Right atrium auricular region (tissue), 2 donors: ENCODE results near the gene RAB9A. TPM values are rescaled to one million over a fixed set of nuclear protein-coding genes. Genes with fewer than 3 reads are reported as not detected.
"Not testable (repeated sequence)": the region's sequence is repeated elsewhere in the genome, so short reads cannot be mapped to it uniquely, and the experiment has no call there.

Experiments used
- DNase-seq: peaks from one replicate; pipeline ENCODE4 v3.0.0-alpha.2; 2019; ENCODE audit warnings: low spot score
- H3K27ac ChIP-seq, 2 donors: fragments of 200-600 bp; sonication (generic); 1 replicate in 1 of 2; 2 replicates in 1 of 2; pipeline ENCODE4 v1.5.1; 2016 to 2019
- H3K27me3 ChIP-seq, 2 donors: fragments of 200-600 bp; sonication (generic); one replicate each; pipeline versions ENCODE4 v1.5.1 to v1.6.0; 2017 to 2019
- H3K36me3 ChIP-seq: fragments of 200-600 bp; sonication (generic); one replicate; pipeline ENCODE4 v1.5.1; 2016
- H3K4me1 ChIP-seq, 2 donors: fragments of 200-600 bp; sonication (generic); one replicate each; pipeline versions ENCODE4 v1.5.1 to v1.6.0; 2017 to 2019
- H3K4me3 ChIP-seq, 2 donors: fragments of 200-600 bp; sonication (generic); 1 replicate in 1 of 2; 2 replicates in 1 of 2; pipeline ENCODE4 v1.5.1; 2017 to 2019; ENCODE audit warnings: mild to moderate bottlenecking in 1 of 2, moderate library complexity in 1 of 2
- H3K9me3 ChIP-seq, 2 donors: fragments of 200-600 bp; sonication (generic); one replicate each; pipeline ENCODE4 v1.5.1; 2019
- total RNA-seq, 2 donors: library from RNA; depleted of rRNA; stranded (reverse); fragments of >200 nt; gene quantifications; one replicate each; pipeline ENCODE4 v1.1.0, GENCODE V29; 2016
- TF ChIP-seq, protein P1 (sequence below), 2 donors: fragments of 200-600 bp; sonication (generic); IDR thresholded peaks; one replicate each; pipeline ENCODE4 v1.5.1; 2019; ENCODE audit warnings: antibody characterized with exemption in 2 of 2

The RAB9A gene
- total RNA-seq, 2 donors from 2014 or later: 25.6 to 26.1 TPM

DNA sequence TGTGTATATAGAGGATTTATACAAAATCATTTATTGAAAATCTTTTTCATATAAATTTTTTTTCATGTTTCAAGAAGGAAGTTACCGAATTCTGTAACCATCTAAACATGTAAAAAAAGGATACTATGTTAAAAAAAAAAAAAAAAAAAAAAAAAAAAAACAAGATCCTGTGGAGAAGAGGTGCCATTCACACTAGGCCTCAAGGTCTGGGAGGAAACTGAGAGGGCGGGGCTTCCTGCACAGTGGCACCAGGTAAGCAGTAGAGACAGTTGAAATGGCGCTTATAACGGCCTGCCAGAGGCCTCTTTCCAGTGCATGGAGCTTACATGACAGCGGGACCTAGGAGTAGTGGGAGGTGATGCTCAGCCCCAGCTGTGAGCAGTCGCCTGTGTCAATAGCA is 28.0 kb downstream of the RAB9A start:
- TF ChIP-seq, protein P1, sequence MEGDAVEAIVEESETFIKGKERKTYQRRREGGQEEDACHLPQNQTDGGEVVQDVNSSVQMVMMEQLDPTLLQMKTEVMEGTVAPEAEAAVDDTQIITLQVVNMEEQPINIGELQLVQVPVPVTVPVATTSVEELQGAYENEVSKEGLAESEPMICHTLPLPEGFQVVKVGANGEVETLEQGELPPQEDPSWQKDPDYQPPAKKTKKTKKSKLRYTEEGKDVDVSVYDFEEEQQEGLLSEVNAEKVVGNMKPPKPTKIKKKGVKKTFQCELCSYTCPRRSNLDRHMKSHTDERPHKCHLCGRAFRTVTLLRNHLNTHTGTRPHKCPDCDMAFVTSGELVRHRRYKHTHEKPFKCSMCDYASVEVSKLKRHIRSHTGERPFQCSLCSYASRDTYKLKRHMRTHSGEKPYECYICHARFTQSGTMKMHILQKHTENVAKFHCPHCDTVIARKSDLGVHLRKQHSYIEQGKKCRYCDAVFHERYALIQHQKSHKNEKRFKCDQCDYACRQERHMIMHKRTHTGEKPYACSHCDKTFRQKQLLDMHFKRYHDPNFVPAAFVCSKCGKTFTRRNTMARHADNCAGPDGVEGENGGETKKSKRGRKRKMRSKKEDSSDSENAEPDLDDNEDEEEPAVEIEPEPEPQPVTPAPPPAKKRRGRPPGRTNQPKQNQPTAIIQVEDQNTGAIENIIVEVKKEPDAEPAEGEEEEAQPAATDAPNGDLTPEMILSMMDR (IDR thresholded peaks at IDR 0.05): no peak
- Histone ChIP-seq H3K4me3 (no peak overlapping the region), H3K27ac (no peak overlapping the region), H3K36me3 (peaks cover 36% of the 10 kb centered on the region), H3K9me3 (no peaks in the 10 kb centered on the region), H3K27me3 (no peaks in the 10 kb centered on the region), H3K4me1 (peaks cover 0 to 13% of the 10 kb centered on the region in 2 donors)
- DNase-seq: no peak

DNA sequence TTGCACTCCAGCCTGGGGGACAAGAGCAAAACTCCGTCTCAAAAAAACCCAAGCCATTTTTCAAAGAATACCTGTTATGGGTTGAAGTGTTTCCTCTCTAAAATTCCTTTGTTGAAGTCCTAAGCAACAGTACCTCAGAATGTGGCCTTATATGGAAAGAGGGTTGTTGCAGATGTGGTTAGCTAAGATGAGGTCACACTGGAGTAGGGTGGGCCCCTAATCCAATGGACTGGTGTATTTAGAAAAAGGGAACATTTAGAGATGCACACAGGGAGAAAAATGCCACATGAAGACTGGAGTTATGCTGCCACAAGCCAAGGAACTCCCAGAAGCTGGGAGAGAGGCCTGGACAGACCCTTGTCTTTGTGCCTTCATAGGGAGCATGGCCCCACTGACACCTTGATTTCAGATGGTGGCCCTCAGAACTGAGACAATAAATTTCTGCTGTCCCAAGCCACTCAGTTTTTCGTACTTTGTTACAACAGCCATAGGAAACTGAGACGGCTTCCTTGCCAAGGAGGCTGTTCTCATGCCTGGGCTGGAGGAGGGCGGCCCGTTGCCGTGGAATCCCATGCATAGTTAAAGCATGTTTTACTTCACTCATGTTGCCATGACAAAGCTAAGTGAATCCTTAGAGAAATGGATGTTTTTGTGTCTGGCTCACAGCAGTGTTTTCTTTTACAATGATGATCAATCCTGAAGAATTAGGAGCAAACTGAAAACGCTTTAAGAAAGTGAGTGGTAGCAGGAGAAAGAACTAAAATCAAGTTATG is 29.0 kb downstream of the RAB9A start:
- TF ChIP-seq, protein P1 (IDR thresholded peaks at IDR 0.05): no peak
- no peak for DNase-seq

DNA sequence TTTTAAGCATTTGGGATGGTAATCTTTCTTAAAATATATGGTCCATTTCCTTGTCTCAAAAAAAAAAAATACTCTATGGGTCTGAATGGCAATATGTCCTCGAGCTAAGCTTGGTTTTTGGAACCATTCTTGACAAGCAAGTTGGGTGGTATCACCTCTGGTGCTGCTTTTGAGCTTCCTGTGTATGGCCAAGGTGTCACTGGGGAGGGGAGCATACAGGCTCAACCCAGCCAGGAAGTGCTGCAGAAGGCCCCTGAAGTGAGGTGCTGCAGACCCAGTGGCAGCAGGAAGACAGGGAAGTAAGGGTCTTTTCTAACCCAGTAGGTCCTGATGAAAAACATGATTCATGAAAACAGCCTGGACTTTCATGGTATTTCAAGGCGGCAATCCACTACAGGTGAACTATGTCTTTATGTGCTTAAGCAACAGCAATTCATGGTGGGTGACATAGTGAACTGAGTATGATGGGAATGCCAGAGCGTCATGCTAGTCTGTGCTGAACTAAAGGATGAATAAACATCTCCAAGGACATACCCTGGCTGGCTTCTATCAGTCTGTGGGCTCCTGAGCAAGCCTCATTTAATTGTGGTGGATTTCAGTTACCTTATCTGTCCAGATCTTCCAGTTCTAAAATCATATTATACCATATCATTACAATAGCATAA is 30.4 kb downstream of the RAB9A start:
- Histone ChIP-seq H3K27me3 (no peaks in the 10 kb centered on the region), H3K27ac (no peak overlapping the region), H3K4me3 (no peak overlapping the region), H3K4me1 (peaks cover 0 to 13% of the 10 kb centered on the region in 2 donors), H3K36me3 (peaks cover 28% of the 10 kb centered on the region), H3K9me3 (no peaks in the 10 kb centered on the region)
- DNase-seq: no peak
- TF ChIP-seq, protein P1 (IDR thresholded peaks at IDR 0.05): no peak

More for the DNA sequence above, 29.0 kb downstream of the RAB9A start:
- H3K9me3 ChIP-seq: no peaks in the 10 kb centered on the region
- H3K27me3 ChIP-seq: no peaks in the 10 kb centered on the region
- H3K36me3 ChIP-seq: peaks cover 28% of the 10 kb centered on the region
- H3K4me1 ChIP-seq: peaks cover 0 to 13% of the 10 kb centered on the region in 2 donors
- H3K27ac ChIP-seq: peak overlapping the region in 1 of 2 donors; percentile 42
- no peak overlapping the region for H3K4me3 ChIP-seq

DNA sequence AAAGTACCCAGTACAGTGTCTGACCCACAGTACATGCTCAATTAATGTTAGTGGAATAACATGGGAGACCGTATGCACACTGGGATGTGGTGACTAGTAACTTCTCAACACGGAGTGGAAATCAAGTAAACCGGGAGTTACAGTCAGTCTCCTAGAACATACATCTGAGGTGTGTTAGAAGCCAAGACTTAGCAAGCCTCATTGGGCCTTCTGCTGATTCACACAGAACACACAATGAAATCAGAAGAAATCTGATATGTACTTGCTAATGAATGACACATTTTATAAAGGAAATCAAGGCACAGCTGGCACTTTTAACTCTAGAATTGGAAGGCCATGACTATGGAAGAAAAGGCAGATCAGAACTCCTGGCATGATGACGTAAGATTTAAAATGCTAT is 32.4 kb downstream of the RAB9A start:
- TF ChIP-seq, protein P1 (IDR thresholded peaks at IDR 0.05): no peak
- DNase-seq: no peak
- no peaks in the 10 kb centered on the region for H3K9me3 ChIP-seq
- H3K36me3 ChIP-seq: peaks cover 19% of the 10 kb centered on the region
- H3K27ac ChIP-seq: no peak overlapping the region
- H3K27me3 ChIP-seq: no peaks in the 10 kb centered on the region
- H3K4me1 ChIP-seq: peaks cover 0 to 13% of the 10 kb centered on the region in 2 donors
- H3K4me3 ChIP-seq: no peak overlapping the region

DNA sequence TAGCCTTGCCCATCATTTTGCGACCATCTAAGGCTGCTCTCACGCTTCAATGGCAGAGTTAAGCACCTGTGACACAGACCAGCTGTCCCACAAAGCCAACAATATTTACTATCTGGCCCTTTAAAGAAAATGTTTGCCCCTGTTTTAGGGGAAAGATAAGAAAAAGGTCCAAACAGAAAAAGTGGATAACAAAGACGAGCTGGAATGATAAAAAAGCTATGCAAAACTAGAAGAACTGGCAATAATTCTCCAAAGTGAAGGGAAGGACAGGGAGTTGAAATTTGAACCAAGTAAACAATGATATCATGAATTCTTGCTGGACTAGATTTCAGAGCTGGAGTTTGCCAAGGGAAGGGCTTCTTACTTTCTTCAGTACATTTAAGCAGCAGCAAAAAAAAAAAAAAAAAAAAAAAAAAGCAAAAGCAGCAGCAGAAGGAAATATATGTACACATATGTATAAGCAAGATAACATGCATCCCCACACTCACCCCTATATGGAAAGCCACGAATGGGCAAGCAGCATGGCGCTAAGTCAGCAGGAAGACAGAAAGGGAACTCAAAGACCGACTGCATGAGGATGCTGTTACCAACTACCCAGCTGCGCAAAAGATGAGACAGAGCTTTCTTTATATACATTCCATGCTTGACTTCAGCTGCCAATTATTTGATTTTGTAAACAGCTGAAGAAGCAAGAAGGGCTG is 33.0 kb downstream of the RAB9A start:
- Histone ChIP-seq H3K9me3 (no peaks in the 10 kb centered on the region), H3K36me3 (peaks cover 17% of the 10 kb centered on the region), H3K27ac (no peak overlapping the region), H3K4me3 (no peak overlapping the region), H3K27me3 (no peaks in the 10 kb centered on the region), H3K4me1 (peaks cover 0 to 13% of the 10 kb centered on the region in 2 donors)
- no peak for DNase-seq
- TF ChIP-seq, protein P1 (IDR thresholded peaks at IDR 0.05): no peak

DNA sequence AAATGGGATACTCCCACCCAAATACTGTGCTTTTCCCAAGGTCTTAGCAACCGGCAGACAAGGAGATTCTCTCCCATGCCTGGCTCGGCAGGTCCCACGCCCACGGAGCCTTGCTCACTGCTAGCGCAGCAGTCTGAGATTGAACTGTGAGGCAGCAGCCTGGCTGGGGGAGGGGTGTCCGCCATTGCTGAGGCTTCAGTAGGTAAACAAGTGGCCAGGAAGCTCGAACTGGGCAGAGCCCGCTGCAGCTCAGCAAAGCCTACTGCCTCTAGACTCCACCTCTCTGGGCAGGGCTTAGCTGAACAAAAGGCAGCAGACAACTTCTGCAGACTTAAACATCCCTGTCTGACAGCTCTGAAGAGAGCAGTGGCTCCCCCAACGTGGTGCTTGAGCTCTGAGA is 36.0 kb downstream of the RAB9A start:
- H3K9me3 ChIP-seq, DNase-seq, H3K27me3 ChIP-seq, H3K4me3 ChIP-seq, H3K36me3 ChIP-seq, H3K4me1 ChIP-seq, H3K27ac ChIP-seq: not testable (repeated sequence)

DNA sequence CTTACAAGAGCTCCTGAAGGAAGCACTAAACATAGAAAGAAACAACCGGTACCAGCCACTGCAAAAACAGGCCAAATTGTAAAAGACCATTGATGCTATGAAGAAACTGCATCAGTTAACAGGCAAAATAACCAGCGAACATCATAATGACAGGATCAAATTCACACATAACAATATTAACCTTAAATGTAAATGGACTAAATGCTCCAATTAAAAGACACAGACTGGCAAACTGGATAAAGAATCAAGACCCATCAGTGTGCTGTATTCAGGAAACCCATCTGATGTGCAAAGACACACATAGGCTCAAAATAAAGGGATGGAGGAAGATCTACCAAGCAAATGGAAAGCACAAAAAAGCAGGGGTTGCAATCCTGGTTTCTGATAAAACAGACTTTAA is 37.7 kb downstream of the RAB9A start:
- H3K27ac ChIP-seq, H3K36me3 ChIP-seq, DNase-seq, H3K9me3 ChIP-seq, H3K27me3 ChIP-seq, H3K4me3 ChIP-seq, H3K4me1 ChIP-seq: not testable (repeated sequence)

DNA sequence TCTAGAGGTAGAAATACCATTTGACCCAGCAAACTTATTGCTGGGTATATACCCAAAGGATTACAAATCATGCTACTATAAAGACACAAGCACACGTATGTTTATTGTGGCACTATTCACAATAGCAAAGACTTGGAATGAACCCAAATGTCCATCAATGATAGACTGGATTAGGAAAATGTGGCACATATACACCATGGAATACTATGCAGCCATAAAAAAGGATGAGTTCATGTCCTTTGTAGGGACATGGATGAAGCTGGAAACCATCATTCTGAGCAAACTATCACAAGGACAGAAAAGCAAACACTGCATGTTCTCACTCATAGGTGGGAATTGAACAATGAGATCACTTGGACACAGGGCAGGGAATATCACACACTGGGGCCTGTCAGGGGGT is 41.6 kb downstream of the RAB9A start:
- peaks cover 0 to 12% of the 10 kb centered on the region in 2 donors for H3K4me1 ChIP-seq
- not testable (repeated sequence) for DNase-seq, H3K36me3 ChIP-seq, H3K4me3 ChIP-seq, H3K27me3 ChIP-seq, H3K27ac ChIP-seq, H3K9me3 ChIP-seq
